HepG2 (cell line): ENCODE results near the gene SLN. TPM values are rescaled to one million over a fixed set of nuclear protein-coding genes. Genes with fewer than 3 reads are reported as not detected.

Experiments
- ATAC-seq: fragments of 200-7000 bp; cut with Tn5 transposase; 3 replicates; pipeline ENCODE4 v1.9.1; 2020; ENCODE audit warnings: mild to moderate bottlenecking, moderate library complexity
- BruUV-seq: library from RNA; stranded (reverse); fragments of 400-500 nt; replicated peaks from 2 replicates; lab custom pipeline; 2021; lab: Mats Ljungman, UMichigan
- CTCF ChIA-PET: fragments of 300-600 bp; formaldehyde crosslinking; extraction: SDS; loops from one replicate; lab custom pipeline; 2021; ENCODE audit warnings: low total read pairs, inconsistent platforms, low intra/inter-chr PET ratio; lab: Yijun Ruan, JAX
- POLR2A ChIA-PET: fragments of 350-600 bp; sonication (Branson Sonifier 250); formaldehyde crosslinking; loops from one replicate; lab custom pipeline; 2020; ENCODE audit warnings: antibody characterized with exemption, inconsistent platforms; lab: Yijun Ruan, JAX
- DNase-seq: peaks from one replicate; pipeline ENCODE4 v3.0.0-alpha.2; 2015; ENCODE audit warnings: low spot score
- FAIRE-seq: peaks from 3 replicates; lab custom pipeline; 2011; peaks lifted over from hg19 to GRCh38; lab: Jason Lieb, UNC
- H2AFZ ChIP-seq: one replicate; pipeline ENCODE4 v1.6.1; 2011; ENCODE audit warnings: low read length, inconsistent platforms
- H3K27ac ChIP-seq: fragments of 300-600 bp; 3 replicates; pipeline ENCODE4 v1.8.0; 2011; ENCODE audit warnings: mixed run types, mild to moderate bottlenecking, mixed read lengths, low read length, inconsistent platforms; ENCODE audit not compliant: insufficient read depth; ENCODE audit errors: extremely low read length
- H3K27me3 ChIP-seq, 2 experiments: fragments of 200-600 bp in 1 of 2; 2 replicates in 1 of 2; 3 replicates in 1 of 2; pipeline versions ENCODE4 v1.6.0 to v1.8.0; 2011; ENCODE audit warnings: low read length in 2 of 2, mild to moderate bottlenecking in 2 of 2, moderate library complexity in 2 of 2, inconsistent platforms in 1 of 2; ENCODE audit not compliant: insufficient read depth in 2 of 2, control insufficient read depth in 1 of 2
- H3K36me3 ChIP-seq, 2 experiments: fragments of 200-600 bp in 1 of 2; replicated peaks in 1 of 2; 2 replicates in 1 of 2; 3 replicates in 1 of 2; pipeline versions ENCODE4 v1.5.1 to v1.8.0; 2011; ENCODE audit warnings: low read length in 2 of 2, inconsistent platforms in 1 of 2; ENCODE audit not compliant: insufficient read depth in 2 of 2, control insufficient read depth in 1 of 2
- H3K4me1 ChIP-seq: 2 replicates; pipeline ENCODE4 v1.5.1; 2012; ENCODE audit warnings: low read length, inconsistent platforms; ENCODE audit not compliant: insufficient read depth
- H3K4me2 ChIP-seq: 2 replicates; pipeline ENCODE4 v1.6.0; 2011; ENCODE audit warnings: low read depth, low read length, inconsistent platforms
- H3K4me3 ChIP-seq, 3 experiments: fragments of 200-600 bp in 1 of 3; sonication (generic), shearing (Covaris generic) in 1 of 3; replicated peaks in 1 of 3; 2 replicates each; pipeline ENCODE4 v1.5.1; 2011 to 2016; ENCODE audit warnings: low read length in 3 of 3, inconsistent platforms in 2 of 3, low read depth in 2 of 3, mild to moderate bottlenecking in 2 of 3, control low read depth in 1 of 3, mixed read lengths in 1 of 3; ENCODE audit not compliant: insufficient read depth in 1 of 3
- H3K79me2 ChIP-seq: one replicate; pipeline ENCODE4 v1.6.1; 2011; ENCODE audit warnings: low read length, inconsistent platforms; ENCODE audit not compliant: insufficient read depth
- H3K9ac ChIP-seq: 2 replicates; pipeline ENCODE4 v1.6.0; 2011; ENCODE audit warnings: mild to moderate bottlenecking, low read depth, low read length, inconsistent platforms; ENCODE audit not compliant: insufficient read depth
- H3K9me3 ChIP-seq: 2 replicates; pipeline ENCODE4 v1.5.1; 2012; ENCODE audit warnings: mild to moderate bottlenecking, low read length
- H4K20me1 ChIP-seq: 2 replicates; pipeline ENCODE4 v1.6.0; 2011; ENCODE audit warnings: inconsistent platforms, mild to moderate bottlenecking, low read length, moderate library complexity; ENCODE audit not compliant: insufficient read depth
- CENPX ChIP-seq: sonication (generic); formaldehyde crosslinking; IDR thresholded peaks from 2 replicates; pipeline ENCODE4 v1.9.0; 2021; ENCODE audit warnings: mild to moderate bottlenecking, missing genetic modification reagents, moderate library complexity
- HNRNPLL ChIP-seq: fragments of 200-400 bp; formaldehyde crosslinking; IDR thresholded peaks from 2 replicates; pipeline ENCODE4 v1.6.1; 2017; ENCODE audit warnings: mild to moderate bottlenecking, low read depth, low read length; ENCODE audit not compliant: poor library complexity, severe bottlenecking
- HOXA3 ChIP-seq: sonication (generic); formaldehyde crosslinking; IDR thresholded peaks from 2 replicates; pipeline ENCODE4 v1.5.0; 2020; ENCODE audit warnings: missing genetic modification reagents
- MIXL1 ChIP-seq: IDR thresholded peaks from 2 replicates; pipeline ENCODE4 v1.6.1; 2016
- PHF21A ChIP-seq: sonication (generic); formaldehyde crosslinking; IDR thresholded peaks from 2 replicates; pipeline ENCODE4 v1.5.0; 2020; ENCODE audit warnings: mild to moderate bottlenecking, missing genetic modification reagents
- SMAD1 ChIP-seq: sonication (generic); formaldehyde crosslinking; IDR thresholded peaks from 2 replicates; pipeline ENCODE4 v1.4.0; 2020; ENCODE audit warnings: missing genetic modification reagents, low read depth, mild to moderate bottlenecking, borderline replicate concordance
- STAG1 ChIP-seq: sonication (generic); formaldehyde crosslinking; IDR thresholded peaks from 2 replicates; pipeline ENCODE4 v1.4.0; 2020; ENCODE audit warnings: missing genetic modification reagents
- TAF1 ChIP-seq: sonication (generic); formaldehyde crosslinking; IDR thresholded peaks from 2 replicates; pipeline ENCODE4 v1.4.0; 2020; ENCODE audit warnings: missing genetic modification reagents
- THYN1 ChIP-seq: sonication (generic); formaldehyde crosslinking; IDR thresholded peaks from 2 replicates; pipeline ENCODE4 v1.8.1; 2023; ENCODE audit warnings: low read depth, mild to moderate bottlenecking, moderate library complexity, missing genetic modification reagents, borderline replicate concordance
- TP53 ChIP-seq: sonication (generic); formaldehyde crosslinking; conservative IDR thresholded peaks from 2 replicates; pipeline ENCODE4 v1.4.0; 2020; ENCODE audit warnings: missing genetic modification reagents
- ZBTB7B ChIP-seq: sonication (generic); formaldehyde crosslinking; IDR thresholded peaks from 2 replicates; pipeline ENCODE4 v1.4.0; 2020; ENCODE audit warnings: missing genetic modification reagents
- ZNF207 ChIP-seq: fragments of 450-650 bp; IDR thresholded peaks from 2 replicates; pipeline ENCODE4 v1.6.1; 2016; ENCODE audit warnings: antibody characterized with exemption, borderline replicate concordance
- ZNF329 ChIP-seq: sonication (generic); formaldehyde crosslinking; IDR thresholded peaks from 2 replicates; pipeline ENCODE4 v1.9.0; 2021; ENCODE audit warnings: low read depth, mild to moderate bottlenecking, missing genetic modification reagents
- ZNF33A ChIP-seq: sonication (generic); formaldehyde crosslinking; IDR thresholded peaks from 2 replicates; pipeline ENCODE4 v1.5.1; 2020; ENCODE audit warnings: missing genetic modification reagents, mild to moderate bottlenecking, moderate library complexity, borderline replicate concordance
- ZNF83 ChIP-seq: sonication (generic); formaldehyde crosslinking; IDR thresholded peaks from 2 replicates; pipeline ENCODE4 v1.4.0; 2020; ENCODE audit warnings: missing genetic modification reagents, mild to moderate bottlenecking, borderline replicate concordance
- ZSCAN22 ChIP-seq: sonication (generic); formaldehyde crosslinking; IDR thresholded peaks from 2 replicates; pipeline ENCODE4 v1.4.0; 2020; ENCODE audit warnings: mild to moderate bottlenecking, missing genetic modification reagents
- WGBS: methylation state at CpG from one replicate; pipeline ENCODE4 v1.1.6; 2017; ENCODE audit warnings: low lambda C conversion rate; 5-methylcytosine and 5-hydroxymethylcytosine counted together
- in situ Hi-C: cut with HindIII; loops from 2 replicates; pipeline ENCODE4 v1.10.0; 2017; ENCODE audit warnings: low pct_unique_long_range_greater_than_20kb; ENCODE audit not compliant: extremely low pct_ligation_motif_present
- intact Hi-C: fragments of 100-400 bp; cut with micrococcal nuclease; formaldehyde crosslinking; loops from one replicate; pipeline ENCODE4 v1.10.0; 2022; ENCODE audit not compliant: unreplicated experiment
- polyA plus RNA-seq, 8 experiments: library from polyadenylated mRNA; depleted of rRNA in 3 of 8; stranded (reverse) in 7 of 8; unstranded in 1 of 8; fragments of >200 nt; fragmentation: Illumina TruSeq in 4 of 8; extraction: Trizol in 4 of 8; gene quantifications; 2 replicates each; pipeline versions ENCODE4 v1.2.1 to v1.2.3, GENCODE V29; 2011 to 2016; ENCODE audit warnings: low read depth in 4 of 8, missing spikeins in 1 of 8, mixed read lengths in 1 of 8; ENCODE audit not compliant: insufficient read depth in 1 of 8
- total RNA-seq, 5 experiments: library from RNA; depleted of rRNA; stranded (reverse); fragments of >200 nt; fragmentation: Illumina TruSeq; extraction: Trizol; gene quantifications; 2 replicates each; pipeline ENCODE4 v1.2.3, GENCODE V29; 2016; ENCODE audit warnings: low read depth in 1 of 5
- TF ChIP-seq, protein P1 (sequence below): IDR thresholded peaks from 2 replicates; pipeline ENCODE4 v1.6.1; 2016; ENCODE audit warnings: control low read depth
- TF ChIP-seq, protein P2 (sequence below): sonication (generic); formaldehyde crosslinking; IDR thresholded peaks from 2 replicates; pipeline ENCODE4 v1.8.0; 2022; ENCODE audit warnings: mild to moderate bottlenecking, missing genetic modification reagents, moderate library complexity
- TF ChIP-seq, protein P3 (sequence below): sonication (generic); formaldehyde crosslinking; IDR thresholded peaks from 2 replicates; pipeline ENCODE4 v1.4.0; 2020; ENCODE audit warnings: missing genetic modification reagents

SLN gene
- total and polyA plus RNA-seq, 2 of the 13 experiments (the other 11 are each of a cell fraction or from before 2014, with no cell fraction given), result not detected

DNA sequence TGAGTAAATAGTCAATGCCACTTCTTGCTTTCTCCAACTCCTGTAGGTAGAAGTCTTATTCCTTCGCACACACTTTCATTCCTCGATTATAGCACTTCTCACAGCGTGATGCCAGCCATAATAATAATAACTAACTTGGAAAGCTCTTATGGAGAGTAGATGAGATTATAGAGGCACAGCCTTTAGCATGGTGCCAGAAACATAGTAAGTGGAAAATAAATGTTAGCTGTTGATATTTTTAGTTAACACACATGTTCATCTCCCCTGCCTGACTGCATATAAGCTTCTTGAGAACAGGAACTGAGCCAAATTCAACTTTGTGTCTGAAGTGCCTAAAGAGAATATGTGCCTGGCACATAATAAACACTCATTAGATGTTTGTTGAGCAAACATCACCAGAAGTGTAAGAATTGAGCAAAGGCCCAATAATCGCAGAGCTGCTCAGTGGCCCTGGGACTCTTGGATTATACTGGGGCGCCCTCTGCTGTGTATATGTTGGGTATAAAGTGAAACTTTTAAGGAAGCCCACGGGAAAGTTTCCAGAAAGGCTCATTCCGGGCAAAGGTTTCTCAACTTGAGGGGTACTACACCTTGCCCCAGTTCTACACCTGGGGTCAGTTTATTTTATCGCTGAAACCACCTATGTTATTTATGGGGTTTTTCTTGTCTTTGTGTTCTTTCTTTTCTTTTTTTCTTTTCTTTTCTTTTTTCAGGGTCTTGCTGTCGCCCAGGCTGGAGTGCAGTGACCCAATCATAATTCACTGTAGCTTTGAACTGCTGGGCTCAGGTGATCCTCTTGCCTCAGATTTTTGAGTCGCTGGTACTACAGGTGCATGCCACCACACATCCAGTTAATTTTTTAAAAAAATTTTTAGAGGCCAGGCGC lies 22.3 kb downstream of the SLN start:
- Histone ChIP-seq H3K4me3 (no peak overlapping the region), H3K4me2 (no peak overlapping the region), H3K36me3 (no peaks in the 10 kb centered on the region), H4K20me1 (no peaks in the 10 kb centered on the region), H3K9ac (no peak overlapping the region), H3K79me2 (no peaks in the 10 kb centered on the region), H3K27ac (no peak overlapping the region), H3K27me3 (no peaks in the 10 kb centered on the region), H3K4me1 (no peaks in the 10 kb centered on the region), H3K9me3 (no peaks in the 10 kb centered on the region), H2AFZ (no peak overlapping the region)
- BruUV-seq, result no TSS peak
- FAIRE-seq (peak; percentile 68), DNase-seq (peak; percentile 57), ATAC-seq (peak; percentile 98)
- intact Hi-C loops (loop anchor here (1.0 kb wide), 3 partner anchors 113 to 140 kb away; no protein-coding TSS in a partner anchor), in situ Hi-C loops (loop anchor here (5.0 kb wide), 1 partner anchor 122 kb away; the partner anchor contains the start of gene ALKBH8)
- 36% methylated on average over 11 of the region's 11 CpGs for WGBS
- POLR2A ChIA-PET, result no interaction called here
- CTCF ChIA-PET, result interaction anchor here (1.6 to 2.9 kb wide), 3 partner anchors 113 to 140 kb away, joined by 18 to 36 read pairs (median 19); no protein-coding TSS in a partner anchor
- TF ChIP-seq ZNF207 (no peak), CENPX (CRISPR knock-in tag) (no peak), ZNF83 (CRISPR knock-in tag) (no peak), ZSCAN22 (CRISPR knock-in tag) (no peak), TAF1 (no peak), HNRNPLL (no peak), THYN1 (CRISPR knock-in tag) (no peak), HOXA3 (no peak), SMAD1 (no peak), ZBTB7B (CRISPR knock-in tag) (no peak), ZNF329 (CRISPR knock-in tag) (no peak), TP53 (CRISPR knock-in tag) (no peak), STAG1 (peak; percentile 83), PHF21A (CRISPR knock-in tag) (no peak), ZNF33A (CRISPR knock-in tag) (no peak), MIXL1 (CRISPR knock-in tag) (0 out of 2 replicates have a peak, but pooled peaks have one; percentile 39)
- TF ChIP-seq, protein P1, sequence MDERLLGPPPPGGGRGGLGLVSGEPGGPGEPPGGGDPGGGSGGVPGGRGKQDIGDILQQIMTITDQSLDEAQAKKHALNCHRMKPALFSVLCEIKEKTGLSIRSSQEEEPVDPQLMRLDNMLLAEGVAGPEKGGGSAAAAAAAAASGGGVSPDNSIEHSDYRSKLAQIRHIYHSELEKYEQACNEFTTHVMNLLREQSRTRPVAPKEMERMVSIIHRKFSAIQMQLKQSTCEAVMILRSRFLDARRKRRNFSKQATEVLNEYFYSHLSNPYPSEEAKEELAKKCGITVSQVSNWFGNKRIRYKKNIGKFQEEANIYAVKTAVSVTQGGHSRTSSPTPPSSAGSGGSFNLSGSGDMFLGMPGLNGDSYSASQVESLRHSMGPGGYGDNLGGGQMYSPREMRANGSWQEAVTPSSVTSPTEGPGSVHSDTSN (CRISPR knock-in tag), result no peak
- TF ChIP-seq, protein P2, sequence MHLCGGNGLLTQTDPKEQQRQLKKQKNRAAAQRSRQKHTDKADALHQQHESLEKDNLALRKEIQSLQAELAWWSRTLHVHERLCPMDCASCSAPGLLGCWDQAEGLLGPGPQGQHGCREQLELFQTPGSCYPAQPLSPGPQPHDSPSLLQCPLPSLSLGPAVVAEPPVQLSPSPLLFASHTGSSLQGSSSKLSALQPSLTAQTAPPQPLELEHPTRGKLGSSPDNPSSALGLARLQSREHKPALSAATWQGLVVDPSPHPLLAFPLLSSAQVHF (CRISPR knock-in tag), result no peak
- TF ChIP-seq, protein P3, sequence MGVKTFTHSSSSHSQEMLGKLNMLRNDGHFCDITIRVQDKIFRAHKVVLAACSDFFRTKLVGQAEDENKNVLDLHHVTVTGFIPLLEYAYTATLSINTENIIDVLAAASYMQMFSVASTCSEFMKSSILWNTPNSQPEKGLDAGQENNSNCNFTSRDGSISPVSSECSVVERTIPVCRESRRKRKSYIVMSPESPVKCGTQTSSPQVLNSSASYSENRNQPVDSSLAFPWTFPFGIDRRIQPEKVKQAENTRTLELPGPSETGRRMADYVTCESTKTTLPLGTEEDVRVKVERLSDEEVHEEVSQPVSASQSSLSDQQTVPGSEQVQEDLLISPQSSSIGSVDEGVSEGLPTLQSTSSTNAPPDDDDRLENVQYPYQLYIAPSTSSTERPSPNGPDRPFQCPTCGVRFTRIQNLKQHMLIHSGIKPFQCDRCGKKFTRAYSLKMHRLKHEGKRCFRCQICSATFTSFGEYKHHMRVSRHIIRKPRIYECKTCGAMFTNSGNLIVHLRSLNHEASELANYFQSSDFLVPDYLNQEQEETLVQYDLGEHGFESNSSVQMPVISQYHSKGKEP (CRISPR knock-in tag), result no peak
